GM10266 (cell line): Measurements from ENCODE around the gene OR2Y1.
"Not testable (repeated sequence)": the region's sequence is repeated elsewhere in the genome, so short reads cannot be mapped to it uniquely, and the experiment has no call there.

Experiments
- DNase-seq: peaks from one replicate; pipeline ENCODE4 v3.0.0; 2012; ENCODE audit errors: extremely low spot score
- CTCF ChIP-seq: IDR thresholded peaks from 2 replicates; pipeline ENCODE4 v1.5.1; 2012; ENCODE audit warnings: mild to moderate bottlenecking, low read depth; ENCODE audit not compliant: control insufficient read depth, insufficient read depth; ENCODE audit errors: missing control alignments

OR2Y1 gene

DNA sequence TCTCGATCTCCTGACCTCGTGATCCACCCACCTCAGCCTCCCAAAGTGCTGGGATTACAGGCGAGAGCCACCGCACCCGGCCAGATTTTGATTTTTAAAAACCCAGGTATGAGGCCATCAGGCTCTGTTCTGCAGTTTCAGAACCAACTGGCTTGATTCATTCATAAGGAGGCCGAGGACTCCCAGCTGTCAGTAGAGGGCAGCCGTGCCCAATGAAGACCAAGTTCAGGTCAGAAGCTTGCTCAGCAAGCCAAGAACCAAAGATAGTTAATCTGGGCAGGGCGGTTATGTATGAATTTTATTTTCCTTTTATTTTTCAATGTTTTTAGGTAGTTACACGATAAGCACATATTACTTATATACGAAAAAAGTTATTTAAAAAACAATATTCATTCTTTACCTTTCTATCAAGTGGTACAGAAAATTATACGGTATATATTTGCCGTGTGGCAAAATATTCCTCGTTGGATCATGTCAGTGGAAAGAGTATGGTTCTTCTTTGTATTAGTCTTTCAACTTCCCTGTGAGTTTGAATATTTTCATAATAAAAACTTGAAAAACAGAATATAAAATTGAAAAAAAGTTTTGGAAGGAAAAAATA lies 44.7 kb upstream of the OR2Y1 start:
- peak; percentile 87 for TF ChIP-seq CTCF
- peak; percentile 84 for DNase-seq

GRCh38 chr5:180783340-180784052 lies 43.6 kb upstream of the OR2Y1 start:
- no peak for DNase-seq
- no peak for TF ChIP-seq CTCF

DNA sequence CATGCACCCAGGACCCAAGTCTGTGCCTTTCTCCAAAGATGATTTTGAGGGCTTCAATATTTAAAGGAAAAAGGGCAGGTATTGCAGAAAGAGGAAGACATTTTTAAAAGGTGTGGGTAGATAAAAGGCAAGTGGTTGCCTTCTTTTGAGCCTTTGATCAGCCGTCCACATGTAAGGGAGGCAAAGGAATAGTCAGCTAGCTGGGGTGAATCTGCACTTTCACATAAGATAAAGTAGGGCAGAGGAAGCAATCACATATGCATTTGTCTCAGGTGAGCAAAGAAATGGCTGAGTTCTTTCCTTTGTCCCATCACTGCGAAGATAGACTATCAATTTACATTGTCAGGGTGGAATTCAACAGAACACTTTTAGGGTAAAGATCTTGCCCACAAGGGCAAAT lies 42.9 kb upstream of the OR2Y1 start:
- TF ChIP-seq CTCF, result no peak
- DNase-seq, result no peak

DNA sequence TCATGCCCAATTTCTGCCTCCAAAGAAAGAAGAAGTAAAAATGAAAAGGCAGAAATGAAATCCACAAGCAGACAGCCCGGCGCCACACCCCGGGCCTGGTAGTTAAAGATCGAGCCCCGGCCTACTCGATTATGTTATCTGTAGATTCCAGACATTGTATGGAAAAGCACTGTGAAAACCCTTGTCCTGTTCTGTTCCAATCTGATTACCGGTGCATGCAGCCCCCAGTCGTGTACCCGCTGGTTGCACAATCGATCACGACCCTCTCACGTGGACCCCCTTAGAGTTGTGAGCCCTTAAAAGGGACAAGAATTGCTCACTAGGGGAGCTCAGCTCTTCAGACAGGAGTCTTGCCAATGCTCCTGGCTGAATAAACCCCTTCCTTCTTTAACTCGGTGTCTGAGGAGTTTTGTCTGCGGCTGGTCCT lies 42.1 kb upstream of the OR2Y1 start:
- DNase-seq, result not testable (repeated sequence)

- no peak for TF ChIP-seq CTCF
- no peak for DNase-seq
These were observed 40.2 kb upstream of the OR2Y1 start for GRCh38 chr5:180779985-180780610.

- no peak for TF ChIP-seq CTCF
- no peak for DNase-seq
These were observed 37.6 kb upstream of the OR2Y1 start for GRCh38 chr5:180777475-180777874.

- no peak for TF ChIP-seq CTCF
- DNase-seq, result no peak
These were observed 36.5 kb upstream of the OR2Y1 start for GRCh38 chr5:180776376-180776775.
